SK-N-MC (cell line): Measurements from ENCODE around the gene WBP4.

ENCODE experiments used
- EZH2 ChIP-seq: fragments of 200-600 bp; sonication (generic); IDR thresholded peaks from one replicate; pipeline ENCODE4 v1.6.1; 2017; ENCODE audit warnings: antibody characterized with exemption
- POLR2AphosphoS5 ChIP-seq: IDR thresholded peaks from 2 replicates; pipeline ENCODE4 v1.6.1; 2012; ENCODE audit warnings: mild to moderate bottlenecking, low read depth, low read length, borderline replicate concordance

- TF ChIP-seq POLR2AphosphoS5 (no peak), EZH2 (no peak)
These were observed 3.2 kb downstream of the WBP4 start for GRCh38 chr13:41064493-41064892.
